Stimulated activated CD4-positive, alpha-beta T cell treated with anti-CD3 and anti-CD28 coated beads, TNF-alpha, amount 100 ng/mL, for 4 hours (primary cell): Measurements from ENCODE around the gene GUCY2D.
"Not testable (repeated sequence)": the region's sequence is repeated elsewhere in the genome, so short reads cannot be mapped to it uniquely, and the experiment has no call there.

Source experiments
- DNase-seq, 3 experiments: peaks; one replicate each; pipeline ENCODE4 v3.0.0-alpha.2; 2020; ENCODE audit warnings: low read depth in 3 of 3

The GUCY2D gene

GRCh38 chr17:8016632-8017424 is 14.4 kb downstream of the GUCY2D start:
- DNase-seq, result no peak

GRCh38 chr17:8018436-8018835 is 16.0 kb downstream of the GUCY2D start:
- DNase-seq, result no peak

GRCh38 chr17:8019166-8019565 is 16.8 kb downstream of the GUCY2D start:
- no peak for DNase-seq

- no peak for DNase-seq
Measured at GRCh38 chr17:8019665-8020650, 17.5 kb downstream of the GUCY2D start.

GRCh38 chr17:8020776-8021564 is 18.6 kb downstream of the GUCY2D start:
- no peak for DNase-seq

GRCh38 chr17:8021565-8022359 is 19.3 kb downstream of the GUCY2D start:
- DNase-seq, result no peak

GRCh38 chr17:8022360-8023003 is 20.1 kb downstream of the GUCY2D start:
- no peak for DNase-seq

- DNase-seq, result not testable (repeated sequence)
Measured at GRCh38 chr17:8024161-8024560, 21.7 kb downstream of the GUCY2D start.

- no peak for DNase-seq
Measured at GRCh38 chr17:8025176-8025911, 22.9 kb downstream of the GUCY2D start.

- no peak for DNase-seq
Measured at GRCh38 chr17:8029121-8029520, 26.7 kb downstream of the GUCY2D start.

- DNase-seq, result no peak
Measured at GRCh38 chr17:8031261-8031661, 28.8 kb downstream of the GUCY2D start.

GRCh38 chr17:8031950-8032349 is 29.5 kb downstream of the GUCY2D start:
- DNase-seq, result no peak

GRCh38 chr17:8032442-8032841 is 30.0 kb downstream of the GUCY2D start:
- no peak for DNase-seq

- DNase-seq, result no peak
Measured at GRCh38 chr17:8038954-8039610, 36.7 kb downstream of the GUCY2D start, which contains the start of gene ALOX15B. Gene ALOX15B, plus strand, starts transcription at chr17:8039059. Its CDS starts 97 bp downstream, at chr17:8039156.

- DNase-seq, result no peak
Measured at GRCh38 chr17:8039611-8040168, 37.3 kb downstream of the GUCY2D start.

GRCh38 chr17:8041249-8041928 is 39.0 kb downstream of the GUCY2D start:
- no peak for DNase-seq

GRCh38 chr17:8041979-8042378 is 39.6 kb downstream of the GUCY2D start:
- DNase-seq, result no peak
